Transverse colon (tissue), 4 donors: ENCODE data around the gene OR51G2. TPM values are rescaled to one million over a fixed set of nuclear protein-coding genes. Genes with fewer than 3 reads are reported as not detected.

ENCODE experiments used
- DNase-seq: peaks from one replicate; pipeline ENCODE4 v3.0.0-alpha.2; 2019
- H3K27ac ChIP-seq, 4 donors: fragments of 200-600 bp; sonication (generic); 2 replicates each; pipeline ENCODE4 v1.5.1; 2016 to 2018; ENCODE audit warnings: inconsistent platforms in 4 of 4
- H3K27me3 ChIP-seq: fragments of 200-600 bp; sonication (generic); 2 replicates; pipeline ENCODE4 v1.5.1; 2017; ENCODE audit warnings: inconsistent platforms
- H3K36me3 ChIP-seq, 4 donors: fragments of 200-600 bp; sonication (generic); 2 replicates each; pipeline ENCODE4 v1.5.1; 2017 to 2019; ENCODE audit warnings: inconsistent platforms in 4 of 4
- H3K4me1 ChIP-seq, 4 donors: fragments of 200-600 bp; sonication (generic); 2 replicates each; pipeline ENCODE4 v1.5.1; 2017 to 2020; ENCODE audit warnings: inconsistent platforms in 4 of 4
- H3K4me3 ChIP-seq, 4 donors: fragments of 200-600 bp; sonication (generic); 1 replicate in 1 of 4; 2 replicates in 3 of 4; pipeline versions ENCODE4 v1.5.1 to v1.6.1; 2017 to 2019; ENCODE audit warnings: inconsistent platforms in 4 of 4
- H3K9me3 ChIP-seq, 2 donors: fragments of 200-600 bp; sonication (generic); 2 replicates each; pipeline ENCODE4 v1.5.1; 2017 to 2019; ENCODE audit warnings: inconsistent platforms in 2 of 2
- EP300 ChIP-seq: sonication (generic); formaldehyde crosslinking; IDR thresholded peaks from one replicate; pipeline ENCODE4 v1.6.1; 2017; ENCODE audit warnings: antibody characterized with exemption, low read depth
- POLR2A ChIP-seq: fragments of 450-650 bp; IDR thresholded peaks from one replicate; pipeline ENCODE4 v1.6.1; 2016; ENCODE audit warnings: antibody characterized with exemption, mild to moderate bottlenecking, moderate library complexity
- POLR2AphosphoS5 ChIP-seq, 3 donors: sonication (generic); formaldehyde crosslinking; IDR thresholded peaks; one replicate each; pipeline ENCODE4 v1.6.1; 2016; ENCODE audit warnings: antibody characterized with exemption in 3 of 3
- WGBS, 2 donors: methylation state at CpG; one replicate each; pipeline ENCODE4 v1.1.5; 2018; ENCODE audit warnings: low coverage in 1 of 2; 5-methylcytosine and 5-hydroxymethylcytosine counted together
- in situ Hi-C, 4 donors: fragments of 200-750 bp; cut with MboI; loops; one replicate each; pipeline versions ENCODE4 v1.15.0 to v1.15.1; 2017; ENCODE audit warnings: low sequenced_read_pairs in 3 of 4, low pct_ligation_motif_present in 1 of 4, low pct_unique_long_range_greater_than_20kb in 1 of 4
- intact Hi-C: fragments of 100-400 bp; cut with DNase I; formaldehyde crosslinking; loops from one replicate; pipeline ENCODE4 v1.15.1; 2023; ENCODE audit warnings: low total_unique reads
- total RNA-seq, 4 donors: library from RNA; depleted of rRNA; stranded (reverse); fragments of >200 nt; gene quantifications; one replicate each; pipeline ENCODE4 v1.1.0, GENCODE V29; 2016
- TF ChIP-seq, protein P1 (sequence below), 5 experiments: fragments of 200-600 bp in 3 of 5; fragments of 450-650 bp in 2 of 5; sonication (generic) in 3 of 5; IDR thresholded peaks; 1 replicate in 2 of 5; 2 replicates in 3 of 5; pipeline ENCODE4 v1.5.1; 2016 to 2017; ENCODE audit warnings: antibody characterized with exemption in 5 of 5, inconsistent platforms in 3 of 5, mild to moderate bottlenecking in 2 of 5, moderate library complexity in 1 of 5

Gene OR51G2
- total RNA-seq, 4 donors from 2014 or later = not detected

DNA sequence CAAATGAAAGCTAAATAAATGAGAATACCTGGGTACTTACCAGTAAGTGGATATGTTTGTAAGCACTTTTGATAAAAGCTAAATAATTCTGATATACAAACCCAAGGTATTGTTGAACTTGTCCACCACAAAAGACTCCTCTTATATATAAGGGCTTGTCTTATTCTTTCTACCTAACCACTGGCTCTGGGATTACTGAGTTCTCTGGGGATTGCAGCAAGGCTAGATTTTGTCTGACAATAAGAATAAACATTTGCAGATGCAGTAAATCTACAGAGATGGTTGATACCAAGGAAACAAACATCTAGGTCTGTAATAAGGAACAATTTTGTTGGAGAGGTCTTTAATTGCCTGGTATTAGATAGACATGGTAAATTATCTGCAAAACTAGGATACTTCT, 28.4 kb upstream of the OR51G2 start, which contains the start of gene OR51A4:
Gene OR51A4 (minus strand): TSS at position 101 of the 400 bp plus-strand sequence. CDS start 505 bp downstream, outside the sequence.
- Histone ChIP-seq H3K36me3 (no peaks in the 10 kb centered on the region), H3K27me3 (no peaks in the 10 kb centered on the region), H3K4me1 (no peaks in the 10 kb centered on the region), H3K9me3 (no peaks in the 10 kb centered on the region), H3K4me3 (no peak within 1 kb of the TSS), H3K27ac (no peak within 1 kb of the TSS)
- intact Hi-C loops (no loop called here), in situ Hi-C loops (no loop called here)
- TF ChIP-seq EP300 (no peak), POLR2A (no peak), POLR2AphosphoS5 (IDR thresholded peaks at IDR 0.05) (no peak)
- TF ChIP-seq, protein P1, sequence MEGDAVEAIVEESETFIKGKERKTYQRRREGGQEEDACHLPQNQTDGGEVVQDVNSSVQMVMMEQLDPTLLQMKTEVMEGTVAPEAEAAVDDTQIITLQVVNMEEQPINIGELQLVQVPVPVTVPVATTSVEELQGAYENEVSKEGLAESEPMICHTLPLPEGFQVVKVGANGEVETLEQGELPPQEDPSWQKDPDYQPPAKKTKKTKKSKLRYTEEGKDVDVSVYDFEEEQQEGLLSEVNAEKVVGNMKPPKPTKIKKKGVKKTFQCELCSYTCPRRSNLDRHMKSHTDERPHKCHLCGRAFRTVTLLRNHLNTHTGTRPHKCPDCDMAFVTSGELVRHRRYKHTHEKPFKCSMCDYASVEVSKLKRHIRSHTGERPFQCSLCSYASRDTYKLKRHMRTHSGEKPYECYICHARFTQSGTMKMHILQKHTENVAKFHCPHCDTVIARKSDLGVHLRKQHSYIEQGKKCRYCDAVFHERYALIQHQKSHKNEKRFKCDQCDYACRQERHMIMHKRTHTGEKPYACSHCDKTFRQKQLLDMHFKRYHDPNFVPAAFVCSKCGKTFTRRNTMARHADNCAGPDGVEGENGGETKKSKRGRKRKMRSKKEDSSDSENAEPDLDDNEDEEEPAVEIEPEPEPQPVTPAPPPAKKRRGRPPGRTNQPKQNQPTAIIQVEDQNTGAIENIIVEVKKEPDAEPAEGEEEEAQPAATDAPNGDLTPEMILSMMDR (IDR thresholded peaks at IDR 0.05) = no peak
- DNase-seq = no peak

DNA sequence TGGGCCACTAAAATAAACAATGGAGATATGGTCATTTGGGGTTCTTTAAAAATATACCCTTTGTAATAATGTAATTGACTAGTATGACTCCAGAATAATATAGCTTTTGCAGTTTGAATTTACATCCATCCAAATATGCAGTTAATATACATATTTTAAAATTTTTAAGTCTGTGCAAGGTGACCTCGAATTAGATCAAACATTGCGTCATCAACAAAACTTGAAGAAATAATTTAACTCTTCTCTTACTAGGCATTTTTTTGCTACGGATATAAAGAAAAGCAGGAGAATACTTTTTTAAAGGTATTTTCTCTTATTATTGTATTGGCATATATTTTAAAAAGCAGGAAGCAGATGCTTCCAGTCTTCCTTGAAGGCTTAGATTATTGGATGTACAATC, 17.6 kb upstream of the OR51G2 start:
- in situ Hi-C loops (no loop called here), intact Hi-C loops (no loop called here)
- Histone ChIP-seq H3K9me3 (no peaks in the 10 kb centered on the region), H3K27me3 (no peaks in the 10 kb centered on the region), H3K36me3 (no peaks in the 10 kb centered on the region), H3K4me1 (no peaks in the 10 kb centered on the region), H3K27ac (no peak overlapping the region), H3K4me3 (no peak overlapping the region)
- DNase-seq = no peak
- 76 to 78% methylated on average over 3 of the region's 3 CpGs for WGBS, 2 donors
- TF ChIP-seq POLR2A (no peak), EP300 (no peak), POLR2AphosphoS5 (IDR thresholded peaks at IDR 0.05) (no peak)
- TF ChIP-seq, protein P1 (IDR thresholded peaks at IDR 0.05) = no peak

DNA sequence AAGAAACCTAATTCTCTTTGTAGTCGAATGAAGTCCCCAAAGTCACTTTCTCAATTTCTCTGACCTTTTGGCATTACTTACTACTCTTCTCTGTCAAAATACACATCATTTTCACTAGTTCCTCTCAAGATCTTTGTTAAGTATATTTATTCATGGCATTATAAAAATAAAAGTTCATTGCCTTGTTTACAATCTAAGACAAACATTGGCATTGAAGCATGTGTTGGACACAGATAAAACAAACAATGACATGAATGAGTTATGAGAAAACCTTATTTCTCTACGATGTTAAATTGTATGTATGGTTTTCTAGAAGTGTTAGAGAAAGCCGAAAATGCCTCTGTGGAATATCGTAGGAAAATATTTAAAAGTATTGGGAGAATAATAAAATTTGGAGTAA, 13.6 kb upstream of the OR51G2 start:
- DNase-seq = no peak
- Histone ChIP-seq H3K9me3 (no peaks in the 10 kb centered on the region), H3K27me3 (no peaks in the 10 kb centered on the region), H3K4me3 (no peak overlapping the region), H3K4me1 (no peaks in the 10 kb centered on the region), H3K36me3 (no peaks in the 10 kb centered on the region), H3K27ac (no peak overlapping the region)
- intact Hi-C loops (no loop called here), in situ Hi-C loops (no loop called here)
- TF ChIP-seq, protein P1 (IDR thresholded peaks at IDR 0.05) = no peak
- no peak for TF ChIP-seq EP300
- no peak for TF ChIP-seq POLR2AphosphoS5 (IDR thresholded peaks at IDR 0.05)
- 48 to 51% methylated on average over 4 of the region's 4 CpGs for WGBS, 2 donors

DNA sequence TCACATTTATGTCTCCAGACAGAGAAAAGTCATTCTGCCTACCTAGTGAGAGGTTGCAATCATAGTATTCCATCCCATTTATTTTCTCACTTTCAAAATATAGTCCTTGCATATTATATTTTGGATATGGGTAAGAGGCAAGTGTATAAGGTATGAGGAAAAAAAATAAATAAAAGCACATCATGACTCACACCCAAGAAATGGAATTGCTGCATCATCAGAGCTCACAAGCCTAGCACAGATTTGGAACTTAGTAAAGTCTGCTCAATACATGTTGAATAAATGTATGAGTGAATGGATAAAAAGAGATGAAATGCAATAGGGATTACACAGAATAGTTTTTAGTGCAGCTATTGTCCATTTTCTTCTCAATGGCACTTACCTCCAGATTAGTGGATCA, 7.5 kb upstream of the OR51G2 start:
- in situ Hi-C loops = no loop called here

More for the DNA sequence above, 7.5 kb upstream of the OR51G2 start:
- Histone ChIP-seq H3K36me3 (no peaks in the 10 kb centered on the region), H3K4me1 (no peaks in the 10 kb centered on the region), H3K27ac (no peak overlapping the region), H3K27me3 (no peaks in the 10 kb centered on the region), H3K9me3 (no peaks in the 10 kb centered on the region), H3K4me3 (no peak overlapping the region)
- intact Hi-C loops = no loop called here
- no peak for TF ChIP-seq EP300
- TF ChIP-seq POLR2AphosphoS5 (IDR thresholded peaks at IDR 0.05) = no peak
- TF ChIP-seq, protein P1 (IDR thresholded peaks at IDR 0.05) = no peak
- TF ChIP-seq POLR2A = no peak
- DNase-seq = no peak
